Measurements from ENCODE around the gene IFT22. TPM values are rescaled to one million over a fixed set of nuclear protein-coding genes. Genes with fewer than 3 reads are reported as not detected.

Gene IFT22
- total and polyA plus RNA-seq, 2 of the 8 experiments (the other 6 are each of a cell fraction or from before 2014, with no cell fraction given), result 17.7 to 18.9 TPM

GRCh38 chr7:101302641-101303101, 18.9 kb downstream of the IFT22 start (continued):
- TF ChIP-seq PHF8 (conservative IDR thresholded peaks at IDR 0.05; ENCODE audit: low read depth, low read length), result 0 out of 2 replicates have a peak, but pooled peaks have one; percentile 22

All from H1 (cell line).